HG02759 (cell line): ENCODE results near the gene PIK3R5.

Experiments used
- ATAC-seq: cut with Tn5 transposase; IDR thresholded peaks from one replicate; pipeline ENCODE4 v1.9.1; 2021; ENCODE audit warnings: mild to moderate bottlenecking, moderate library complexity; ENCODE audit not compliant: unreplicated experiment

The PIK3R5 gene

GRCh38 chr17:8953156-8953885, 12.2 kb downstream of the PIK3R5 start:
- ATAC-seq = no peak

GRCh38 chr17:8952191-8952590, 13.3 kb downstream of the PIK3R5 start:
- no peak for ATAC-seq

- no peak for ATAC-seq
Measured at GRCh38 chr17:8951206-8951605, 14.3 kb downstream of the PIK3R5 start.

- no peak for ATAC-seq
Measured at GRCh38 chr17:8949061-8949661, 16.3 kb downstream of the PIK3R5 start.

- no peak for ATAC-seq
Measured at GRCh38 chr17:8948462-8948861, 17.0 kb downstream of the PIK3R5 start.

GRCh38 chr17:8947201-8947600, 18.3 kb downstream of the PIK3R5 start:
- no peak for ATAC-seq

- ATAC-seq = no peak
Measured at GRCh38 chr17:8946476-8946875, 19.0 kb downstream of the PIK3R5 start.

GRCh38 chr17:8946071-8946470, 19.4 kb downstream of the PIK3R5 start:
- ATAC-seq = no peak

GRCh38 chr17:8944748-8945147, 20.8 kb downstream of the PIK3R5 start:
- ATAC-seq = no peak

GRCh38 chr17:8944083-8944482, 21.4 kb downstream of the PIK3R5 start:
- ATAC-seq = no peak

GRCh38 chr17:8941980-8942622, 23.4 kb downstream of the PIK3R5 start:
- peak; percentile 20 for ATAC-seq

GRCh38 chr17:8941520-8941919, 24.0 kb downstream of the PIK3R5 start:
- ATAC-seq = peak; percentile 50

GRCh38 chr17:8940866-8941471, 24.5 kb downstream of the PIK3R5 start:
- ATAC-seq = peak; percentile 23

- no peak for ATAC-seq
Measured at GRCh38 chr17:8939496-8940334, 25.8 kb downstream of the PIK3R5 start.

- ATAC-seq = no peak
Measured at GRCh38 chr17:8938933-8939332, 26.6 kb downstream of the PIK3R5 start.

GRCh38 chr17:8935191-8935590, 30.3 kb downstream of the PIK3R5 start:
- peak; percentile 46 for ATAC-seq

- no peak for ATAC-seq
Measured at GRCh38 chr17:8934346-8934745, 31.2 kb downstream of the PIK3R5 start.

GRCh38 chr17:8930649-8931048, 34.9 kb downstream of the PIK3R5 start:
- no peak for ATAC-seq

- ATAC-seq = no peak
Measured at GRCh38 chr17:8928347-8928746, 37.2 kb downstream of the PIK3R5 start.

GRCh38 chr17:8927395-8927794, 38.1 kb downstream of the PIK3R5 start:
- ATAC-seq = no peak

- ATAC-seq = no peak
Measured at GRCh38 chr17:8925808-8926207, 39.7 kb downstream of the PIK3R5 start.
